ENCODE results near the gene FRS2.

Gene FRS2

GRCh38 chr12:69502345-69503081 lies 32.3 kb downstream of the FRS2 start:
- no peak for DNase-seq

- no peak for DNase-seq
Observed at GRCh38 chr12:69508091-69508490, 37.9 kb downstream of the FRS2 start.

GRCh38 chr12:69508621-69509020 lies 38.4 kb downstream of the FRS2 start:
- no peak for DNase-seq

GRCh38 chr12:69509308-69509736 lies 39.1 kb downstream of the FRS2 start:
- peak; percentile 28 for DNase-seq

GRCh38 chr12:69509904-69510827 lies 40.0 kb downstream of the FRS2 start:
- DNase-seq: peak; percentile 59

- peak; percentile 4 for DNase-seq
Observed at GRCh38 chr12:69511016-69511415, 40.8 kb downstream of the FRS2 start.

- DNase-seq: peak; percentile 12
Observed at GRCh38 chr12:69511469-69512267, 41.5 kb downstream of the FRS2 start.

- DNase-seq: no peak
Observed at GRCh38 chr12:69512820-69513219, 42.6 kb downstream of the FRS2 start.

- DNase-seq: no peak
Observed at GRCh38 chr12:69513297-69513696, 43.1 kb downstream of the FRS2 start.

GRCh38 chr12:69514111-69514510 lies 43.9 kb downstream of the FRS2 start:
- DNase-seq: no peak

GRCh38 chr12:69514845-69515244 lies 44.7 kb downstream of the FRS2 start:
- no peak for DNase-seq

- peak; percentile 3 for DNase-seq
Observed at GRCh38 chr12:69515394-69515930, 45.3 kb downstream of the FRS2 start.

GRCh38 chr12:69516950-69517349 lies 46.8 kb downstream of the FRS2 start:
- no peak for DNase-seq

- no peak for DNase-seq
Observed at GRCh38 chr12:69517406-69517805, 47.2 kb downstream of the FRS2 start.

GRCh38 chr12:69519871-69520270 lies 49.7 kb downstream of the FRS2 start:
- DNase-seq: no peak

GRCh38 chr12:69523433-69524330 lies 53.5 kb downstream of the FRS2 start:
- no peak for DNase-seq

- DNase-seq: no peak
Observed at GRCh38 chr12:69524331-69524630, 54.1 kb downstream of the FRS2 start.

GRCh38 chr12:69524755-69525469 lies 54.7 kb downstream of the FRS2 start:
- no peak for DNase-seq

- no peak for DNase-seq
Observed at GRCh38 chr12:69527506-69528272, 57.5 kb downstream of the FRS2 start.

- no peak for DNase-seq
Observed at GRCh38 chr12:69529021-69529420, 58.8 kb downstream of the FRS2 start.

GRCh38 chr12:69533844-69534243 lies 63.7 kb downstream of the FRS2 start:
- no peak for DNase-seq

All from NCI-H69 (cell line).